ENCODE data around the gene MED13. TPM values are rescaled to one million over a fixed set of nuclear protein-coding genes. Genes with fewer than 3 reads are reported as not detected.

MED13 gene
- total and polyA plus RNA-seq, 9 of the 15 experiments (the other 6 are each of a cell fraction or from before 2014, with no cell fraction given): 5.4 to 48.4 (median 28.2) TPM

DNA sequence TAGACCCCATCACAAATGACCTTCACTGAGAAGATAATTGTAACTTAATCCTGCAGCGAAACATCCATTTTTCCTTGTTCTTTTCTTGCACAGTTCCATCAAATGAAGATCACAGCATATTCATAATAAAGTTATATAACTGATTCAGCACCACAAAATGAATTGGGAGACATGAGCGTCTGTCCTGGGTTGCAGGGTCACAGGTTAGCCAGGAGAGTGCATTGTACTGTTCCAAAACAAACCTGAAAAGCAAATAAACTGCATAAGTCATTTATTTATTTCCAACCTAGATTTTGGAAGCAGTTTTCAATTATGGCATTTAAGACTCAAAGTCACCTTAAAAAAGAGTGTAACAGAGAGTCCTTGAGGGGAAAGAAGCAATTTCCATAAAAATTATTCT lies 118.7 kb downstream of the MED13 start:
- Histone ChIP-seq H3K79me2 (ENCODE audit: control insufficient read depth, insufficient read depth, low read length) (no peaks in the 10 kb centered on the region), H3K9me1 (ENCODE audit: control insufficient read depth, insufficient read depth, low read length) (no peaks in the 10 kb centered on the region), H3K4me3 (no peak overlapping the region), H3K4me1 (replicated peaks in 1 of 2; ENCODE audit: control insufficient read depth in 2 of 2, insufficient read depth in 2 of 2, low read length in 2 of 2) (no peaks in the 10 kb centered on the region), H4K20me1 (replicated peaks; ENCODE audit: control insufficient read depth, insufficient read depth, low read length) (no peaks in the 10 kb centered on the region), H3K27me3 (ENCODE audit: control insufficient read depth in 2 of 2, insufficient read depth in 2 of 2, low read length in 2 of 2) (no peaks in the 10 kb centered on the region), H3K9me3 (replicated peaks; ENCODE audit: control insufficient read depth, insufficient read depth, low read depth, low read length) (no peaks in the 10 kb centered on the region), H2AFZ (ENCODE audit: low read depth, low read length) (no peak overlapping the region), H3K36me3 (ENCODE audit: control insufficient read depth, insufficient read depth, low read length) (peaks cover 75% of the 10 kb centered on the region), H3K9ac (ENCODE audit: insufficient read depth in 1 of 2, low read depth in 2 of 2, low read length in 2 of 2) (no peak overlapping the region), H3K27ac (ENCODE audit: extremely low read depth, low read depth, low read length) (no peak overlapping the region), H3K4me2 (ENCODE audit: insufficient read depth, low read length) (no peak overlapping the region)
- BruUV-seq (replicated peaks): no TSS peak
- POLR2A ChIA-PET: no interaction called here
- FAIRE-seq (no peak), DNase-seq (ENCODE audit: extremely low read depth in 1 of 4, low spot score in 3 of 4) (no peak), ATAC-seq (no peak)
- 93% methylated on average over 2 of the region's 2 CpGs for WGBS (ENCODE audit: insufficient coverage, low coverage, missing lambda C conversion rate)
- CTCF ChIA-PET (ENCODE audit: low intra/inter-chr PET ratio): no interaction called here
- in situ Hi-C loops (cut with MboI) (no loop called here), intact Hi-C loops (cut with micrococcal nuclease) (no loop called here)
- no peak for TF ChIP-seq ZBTB7A (IDR thresholded peaks at IDR 0.05; ENCODE audit: borderline replicate concordance, control insufficient read depth, low read depth, low read length)
- TF ChIP-seq, protein P1, sequence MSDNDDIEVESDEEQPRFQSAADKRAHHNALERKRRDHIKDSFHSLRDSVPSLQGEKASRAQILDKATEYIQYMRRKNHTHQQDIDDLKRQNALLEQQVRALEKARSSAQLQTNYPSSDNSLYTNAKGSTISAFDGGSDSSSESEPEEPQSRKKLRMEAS (CRISPR knock-in tag; IDR thresholded peaks at IDR 0.05): no peak
- TF ChIP-seq POLR2A (conservative IDR thresholded peaks at IDR 0.05): no peak
- TF ChIP-seq NR2C2 (CRISPR knock-in tag; IDR thresholded peaks at IDR 0.05): no peak
- TF ChIP-seq NR2C2 (tag; IDR thresholded peaks at IDR 0.05): no peak
- TF ChIP-seq, protein P2, sequence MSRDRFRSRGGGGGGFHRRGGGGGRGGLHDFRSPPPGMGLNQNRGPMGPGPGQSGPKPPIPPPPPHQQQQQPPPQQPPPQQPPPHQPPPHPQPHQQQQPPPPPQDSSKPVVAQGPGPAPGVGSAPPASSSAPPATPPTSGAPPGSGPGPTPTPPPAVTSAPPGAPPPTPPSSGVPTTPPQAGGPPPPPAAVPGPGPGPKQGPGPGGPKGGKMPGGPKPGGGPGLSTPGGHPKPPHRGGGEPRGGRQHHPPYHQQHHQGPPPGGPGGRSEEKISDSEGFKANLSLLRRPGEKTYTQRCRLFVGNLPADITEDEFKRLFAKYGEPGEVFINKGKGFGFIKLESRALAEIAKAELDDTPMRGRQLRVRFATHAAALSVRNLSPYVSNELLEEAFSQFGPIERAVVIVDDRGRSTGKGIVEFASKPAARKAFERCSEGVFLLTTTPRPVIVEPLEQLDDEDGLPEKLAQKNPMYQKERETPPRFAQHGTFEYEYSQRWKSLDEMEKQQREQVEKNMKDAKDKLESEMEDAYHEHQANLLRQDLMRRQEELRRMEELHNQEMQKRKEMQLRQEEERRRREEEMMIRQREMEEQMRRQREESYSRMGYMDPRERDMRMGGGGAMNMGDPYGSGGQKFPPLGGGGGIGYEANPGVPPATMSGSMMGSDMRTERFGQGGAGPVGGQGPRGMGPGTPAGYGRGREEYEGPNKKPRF (IDR thresholded peaks at IDR 0.05; ENCODE audit: low read depth, low read length): no peak
- no peak for TF ChIP-seq SPI1 (IDR thresholded peaks at IDR 0.05; ENCODE audit: borderline replicate concordance, low read depth, low read length)
- TF ChIP-seq FUS (optimal IDR thresholded peaks at IDR 0.05; ENCODE audit: low read depth, low read length): no peak
- TF ChIP-seq HOXB6 (CRISPR knock-in tag; IDR thresholded peaks at IDR 0.05; ENCODE audit: borderline replicate concordance): no peak
- no peak for TF ChIP-seq GTF2A2 (tag; IDR thresholded peaks at IDR 0.05)
- no peak for TF ChIP-seq SNRNP70 (optimal IDR thresholded peaks at IDR 0.05; ENCODE audit: low read depth, low read length)
- TF ChIP-seq, protein P3, sequence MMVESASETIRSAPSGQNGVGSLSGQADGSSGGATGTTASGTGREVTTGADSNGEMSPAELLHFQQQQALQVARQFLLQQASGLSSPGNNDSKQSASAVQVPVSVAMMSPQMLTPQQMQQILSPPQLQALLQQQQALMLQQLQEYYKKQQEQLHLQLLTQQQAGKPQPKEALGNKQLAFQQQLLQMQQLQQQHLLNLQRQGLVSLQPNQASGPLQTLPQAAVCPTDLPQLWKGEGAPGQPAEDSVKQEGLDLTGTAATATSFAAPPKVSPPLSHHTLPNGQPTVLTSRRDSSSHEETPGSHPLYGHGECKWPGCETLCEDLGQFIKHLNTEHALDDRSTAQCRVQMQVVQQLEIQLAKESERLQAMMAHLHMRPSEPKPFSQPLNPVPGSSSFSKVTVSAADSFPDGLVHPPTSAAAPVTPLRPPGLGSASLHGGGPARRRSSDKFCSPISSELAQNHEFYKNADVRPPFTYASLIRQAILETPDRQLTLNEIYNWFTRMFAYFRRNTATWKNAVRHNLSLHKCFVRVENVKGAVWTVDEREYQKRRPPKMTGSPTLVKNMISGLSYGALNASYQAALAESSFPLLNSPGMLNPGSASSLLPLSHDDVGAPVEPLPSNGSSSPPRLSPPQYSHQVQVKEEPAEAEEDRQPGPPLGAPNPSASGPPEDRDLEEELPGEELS (CRISPR knock-in tag; IDR thresholded peaks at IDR 0.05; ENCODE audit: borderline replicate concordance): no peak
- no peak for TF ChIP-seq NR3C1 (CRISPR knock-in tag; IDR thresholded peaks at IDR 0.05)
- TF ChIP-seq GTF2F1 (IDR thresholded peaks at IDR 0.05; ENCODE audit: low read depth, low read length): no peak
- no peak for TF ChIP-seq ZNF583 (CRISPR knock-in tag; IDR thresholded peaks at IDR 0.05)
- TF ChIP-seq NR2C1 (IDR thresholded peaks at IDR 0.05): no peak
- no peak for TF ChIP-seq NR2C1 (tag; IDR thresholded peaks at IDR 0.05)
- no peak for TF ChIP-seq HIVEP1 (CRISPR knock-in tag; IDR thresholded peaks at IDR 0.05)
- TF ChIP-seq TBL1XR1 (IDR thresholded peaks at IDR 0.05; ENCODE audit: low read length in 2 of 2): no peak
- no peak for TF ChIP-seq HDGF (IDR thresholded peaks at IDR 0.05)
- TF ChIP-seq POLR2G (IDR thresholded peaks at IDR 0.05; ENCODE audit: low read depth, low read length): no peak
- TF ChIP-seq EP400 (IDR thresholded peaks at IDR 0.05): no peak
